PC-3 (cell line): Measurements from ENCODE around the gene HSF2BP.

Source experiments
- CTCF ChIP-seq: fragments of 300-600 bp; sonication (generic); conservative IDR thresholded peaks from 2 replicates; pipeline ENCODE4 v1.5.1; 2017; ENCODE audit warnings: antibody characterized with exemption, low read depth, mild to moderate bottlenecking, low read length
- EZH2 ChIP-seq: fragments of 300-600 bp; sonication (generic); IDR thresholded peaks from one replicate; pipeline ENCODE4 v1.6.1; 2017; ENCODE audit warnings: antibody characterized with exemption, mild to moderate bottlenecking, low read length; ENCODE audit not compliant: unreplicated experiment
- EZH2phosphoT487 ChIP-seq: fragments of 300-600 bp; sonication (generic); IDR thresholded peaks from 2 replicates; pipeline ENCODE4 v1.6.1; 2018; ENCODE audit warnings: mild to moderate bottlenecking, antibody characterized with exemption, low read length, borderline replicate concordance

GRCh38 chr21:43585924-43586413 is 73.3 kb downstream of the HSF2BP start:
- no peak for TF ChIP-seq EZH2phosphoT487
- no peak for TF ChIP-seq CTCF
- no peak for TF ChIP-seq EZH2
